OCI-LY1 (cell line): ENCODE data around the gene SEZ6.

Source experiments
- H2AFZ ChIP-seq: fragments of 200-600 bp; sonication (generic), shearing (Covaris generic); 2 replicates; pipeline ENCODE4 v1.6.0; 2014; ENCODE audit warnings: antibody characterized with exemption, mild to moderate bottlenecking, low read length
- H3F3A ChIP-seq: fragments of 200-600 bp; sonication (generic), shearing (Covaris generic); 2 replicates; pipeline ENCODE4 v1.6.0; 2014; ENCODE audit warnings: mild to moderate bottlenecking, antibody characterized with exemption, low read length, moderate library complexity; ENCODE audit not compliant: insufficient read depth
- H3K27ac ChIP-seq: fragments of 200-600 bp; sonication (generic); 2 replicates; pipeline ENCODE4 v1.5.1; 2014; ENCODE audit warnings: low read length, mixed run types, mild to moderate bottlenecking, low read depth; ENCODE audit not compliant: poor library complexity, severe bottlenecking
- H3K27me3 ChIP-seq: fragments of 200-600 bp; sonication (generic); 2 replicates; pipeline ENCODE4 v1.6.0; 2014; ENCODE audit warnings: antibody characterized with exemption, mild to moderate bottlenecking, low read length, moderate library complexity; ENCODE audit not compliant: insufficient read depth
- H3K36me3 ChIP-seq: fragments of 200-600 bp; sonication (generic); 2 replicates; pipeline ENCODE4 v1.6.1; 2014; ENCODE audit warnings: mild to moderate bottlenecking, antibody characterized with exemption, low read length, moderate library complexity, mixed read lengths; ENCODE audit not compliant: insufficient read depth
- H3K4me1 ChIP-seq: fragments of 200-600 bp; sonication (generic); 2 replicates; pipeline ENCODE4 v1.5.1; 2014; ENCODE audit warnings: mild to moderate bottlenecking, low read length, moderate library complexity; ENCODE audit not compliant: insufficient read depth, severe bottlenecking
- H3K4me2 ChIP-seq: fragments of 200-600 bp; sonication (generic), shearing (Covaris generic); 2 replicates; pipeline ENCODE4 v1.6.1; 2014; ENCODE audit warnings: low read length
- H3K4me3 ChIP-seq: fragments of 200-600 bp; sonication (generic); 2 replicates; pipeline ENCODE4 v1.5.1; 2014; ENCODE audit warnings: low read length, low read depth, mild to moderate bottlenecking, mixed read lengths; ENCODE audit not compliant: poor library complexity, severe bottlenecking
- H3K79me2 ChIP-seq: fragments of 200-600 bp; shearing (Covaris generic); 2 replicates; pipeline ENCODE4 v1.6.1; 2016; ENCODE audit warnings: mixed run types, low read length, mixed read lengths; ENCODE audit not compliant: insufficient read depth
- H3K9ac ChIP-seq: fragments of 200-600 bp; sonication (generic), shearing (Covaris generic); 2 replicates; pipeline ENCODE4 v1.6.1; 2014; ENCODE audit warnings: mild to moderate bottlenecking, low read length, mixed read lengths
- H3K9me2 ChIP-seq: fragments of 200-600 bp; sonication (generic), shearing (Covaris generic); 2 replicates; pipeline ENCODE4 v1.6.1; 2014; ENCODE audit warnings: low read depth, mild to moderate bottlenecking, low read length, mixed read lengths
- H3K9me3 ChIP-seq: fragments of 200-600 bp; shearing (Covaris generic); 2 replicates; pipeline ENCODE4 v1.6.1; 2014; ENCODE audit warnings: low read length, mixed read lengths
- H4K20me1 ChIP-seq: fragments of 200-600 bp; sonication (generic), shearing (Covaris generic); 2 replicates; pipeline ENCODE4 v1.6.0; 2016; ENCODE audit warnings: mild to moderate bottlenecking, low read length; ENCODE audit not compliant: insufficient read depth
- EZH2 ChIP-seq: fragments of 200-600 bp; sonication (generic), shearing (Covaris generic); IDR thresholded peaks from 2 replicates; pipeline ENCODE4 v1.8.0; 2017; ENCODE audit warnings: borderline replicate concordance, mixed run types, mild to moderate bottlenecking, antibody characterized with exemption, low read length, moderate library complexity, mixed read lengths
- TF ChIP-seq, protein P1 (sequence below): fragments of 200-600 bp; sonication (generic), shearing (Covaris generic); IDR thresholded peaks from 2 replicates; pipeline ENCODE4 v1.5.1; 2017; ENCODE audit warnings: mild to moderate bottlenecking, antibody characterized with exemption, low read length, moderate library complexity, mixed read lengths

SEZ6 gene

DNA sequence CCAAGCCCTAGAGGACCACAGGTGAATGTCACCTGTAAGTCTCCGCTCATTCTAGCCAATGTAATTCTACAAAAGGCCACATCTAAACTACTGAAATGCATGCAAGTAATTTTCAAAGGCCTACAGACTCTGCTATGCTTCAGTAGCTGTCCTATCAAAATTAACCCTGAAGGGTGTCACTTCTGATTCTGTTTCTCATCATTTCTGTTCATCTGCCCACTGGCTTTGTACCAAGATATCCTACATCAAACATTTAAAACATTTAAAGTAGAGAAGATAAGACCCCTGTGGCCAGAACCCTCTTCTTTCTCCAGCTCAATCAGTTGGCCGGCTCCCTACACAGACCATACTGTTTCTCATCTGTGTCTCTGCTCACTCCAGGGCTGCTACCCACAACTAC lies 76.0 kb downstream of the SEZ6 start:
- Histone ChIP-seq H4K20me1 (no peaks in the 10 kb centered on the region), H3K27ac (no peak overlapping the region), H3K27me3 (no peaks in the 10 kb centered on the region), H3K36me3 (peaks cover 65% of the 10 kb centered on the region), H2AFZ (no peak overlapping the region), H3K4me1 (no peaks in the 10 kb centered on the region), H3K79me2 (peaks cover 46% of the 10 kb centered on the region), H3K4me3 (no peak overlapping the region), H3K4me2 (no peak overlapping the region), H3F3A (no peaks in the 10 kb centered on the region), H3K9me2 (no peaks in the 10 kb centered on the region), H3K9me3 (no peaks in the 10 kb centered on the region), H3K9ac (no peak overlapping the region)
- no peak for TF ChIP-seq EZH2
- TF ChIP-seq, protein P1, sequence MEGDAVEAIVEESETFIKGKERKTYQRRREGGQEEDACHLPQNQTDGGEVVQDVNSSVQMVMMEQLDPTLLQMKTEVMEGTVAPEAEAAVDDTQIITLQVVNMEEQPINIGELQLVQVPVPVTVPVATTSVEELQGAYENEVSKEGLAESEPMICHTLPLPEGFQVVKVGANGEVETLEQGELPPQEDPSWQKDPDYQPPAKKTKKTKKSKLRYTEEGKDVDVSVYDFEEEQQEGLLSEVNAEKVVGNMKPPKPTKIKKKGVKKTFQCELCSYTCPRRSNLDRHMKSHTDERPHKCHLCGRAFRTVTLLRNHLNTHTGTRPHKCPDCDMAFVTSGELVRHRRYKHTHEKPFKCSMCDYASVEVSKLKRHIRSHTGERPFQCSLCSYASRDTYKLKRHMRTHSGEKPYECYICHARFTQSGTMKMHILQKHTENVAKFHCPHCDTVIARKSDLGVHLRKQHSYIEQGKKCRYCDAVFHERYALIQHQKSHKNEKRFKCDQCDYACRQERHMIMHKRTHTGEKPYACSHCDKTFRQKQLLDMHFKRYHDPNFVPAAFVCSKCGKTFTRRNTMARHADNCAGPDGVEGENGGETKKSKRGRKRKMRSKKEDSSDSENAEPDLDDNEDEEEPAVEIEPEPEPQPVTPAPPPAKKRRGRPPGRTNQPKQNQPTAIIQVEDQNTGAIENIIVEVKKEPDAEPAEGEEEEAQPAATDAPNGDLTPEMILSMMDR, result no peak

DNA sequence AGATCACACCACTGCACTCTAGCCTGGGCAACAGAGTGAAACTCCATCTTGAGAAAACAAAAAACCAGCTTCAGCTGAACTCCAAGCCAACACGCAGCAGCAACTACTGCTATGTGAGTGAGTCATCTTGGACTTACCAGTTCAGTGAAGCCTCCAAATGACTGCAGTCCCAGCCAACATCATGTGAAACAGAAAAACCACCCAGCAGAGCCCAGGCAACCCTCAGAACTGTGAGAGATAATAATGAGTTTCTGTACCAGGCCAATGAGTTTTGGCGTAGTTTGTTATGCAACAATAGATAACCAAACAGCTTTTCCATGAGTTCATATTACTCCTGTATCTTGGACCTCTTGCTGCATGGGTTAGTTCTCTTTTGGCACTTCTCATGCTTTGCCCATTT lies 77.8 kb downstream of the SEZ6 start:
- Histone ChIP-seq H3K27ac (no peak overlapping the region), H3K9me2 (no peaks in the 10 kb centered on the region), H3K27me3 (no peaks in the 10 kb centered on the region), H3F3A (no peaks in the 10 kb centered on the region), H3K36me3 (peaks cover 69% of the 10 kb centered on the region), H3K4me3 (no peak overlapping the region), H2AFZ (no peak overlapping the region), H3K4me1 (no peaks in the 10 kb centered on the region), H3K4me2 (no peak overlapping the region), H3K9me3 (no peaks in the 10 kb centered on the region), H4K20me1 (no peaks in the 10 kb centered on the region), H3K79me2 (peaks cover 31% of the 10 kb centered on the region), H3K9ac (no peak overlapping the region)
- TF ChIP-seq EZH2, result no peak
- TF ChIP-seq, protein P1, result no peak

DNA sequence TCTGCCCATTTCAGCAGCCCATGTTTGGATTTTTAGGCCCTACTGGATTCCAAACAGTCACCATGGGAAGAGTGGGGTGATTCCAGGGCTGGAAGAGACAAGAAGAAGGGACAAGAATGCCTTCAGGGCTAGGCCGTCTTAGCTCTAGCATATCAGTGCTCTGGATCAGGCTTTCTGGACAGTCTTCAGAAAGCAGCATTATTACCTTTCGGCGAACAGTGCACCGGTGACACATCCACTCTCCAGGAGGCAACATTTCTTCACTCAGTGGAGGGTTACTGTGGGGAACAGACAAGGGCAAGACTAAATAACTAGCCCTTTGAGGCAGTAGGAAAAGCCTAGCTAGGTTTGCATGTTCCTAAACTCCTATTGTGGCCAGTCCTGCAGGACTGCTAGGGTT lies 79.0 kb downstream of the SEZ6 start:
- Histone ChIP-seq H3K27ac (no peak overlapping the region), H3K36me3 (peaks cover 78% of the 10 kb centered on the region), H3K9ac (no peak overlapping the region), H3K4me2 (no peak overlapping the region), H2AFZ (no peak overlapping the region), H3K9me3 (no peaks in the 10 kb centered on the region), H3K9me2 (no peaks in the 10 kb centered on the region), H3K27me3 (no peaks in the 10 kb centered on the region), H3K4me3 (no peak overlapping the region), H3K4me1 (no peaks in the 10 kb centered on the region), H4K20me1 (no peaks in the 10 kb centered on the region), H3K79me2 (peaks cover 20% of the 10 kb centered on the region; the same call in 1 of the 2 replicates), H3F3A (no peaks in the 10 kb centered on the region)
- no peak for TF ChIP-seq EZH2
- TF ChIP-seq, protein P1, result no peak
